CD4-positive, alpha-beta T cell treated with Interleukin-2 at 100 ng/mL for 4 hours (primary cell): ENCODE measurements around the gene CXCL14.

ENCODE experiments used
- DNase-seq: peaks from one replicate; pipeline ENCODE4 v3.0.0-alpha.2; 2020; ENCODE audit warnings: low spot score

The CXCL14 gene

GRCh38 chr5:135596157-135596763, 17.5 kb upstream of the CXCL14 start:
- DNase-seq: no peak

GRCh38 chr5:135594416-135594960, 15.7 kb upstream of the CXCL14 start:
- DNase-seq: no peak

- DNase-seq: no peak
Measured at GRCh38 chr5:135593886-135594285, 15.1 kb upstream of the CXCL14 start.

- no peak for DNase-seq
Measured at GRCh38 chr5:135593141-135593540, 14.3 kb upstream of the CXCL14 start.

- no peak for DNase-seq
Measured at GRCh38 chr5:135592312-135593045, 13.7 kb upstream of the CXCL14 start.

GRCh38 chr5:135591277-135591676, 12.5 kb upstream of the CXCL14 start:
- DNase-seq: no peak

- no peak for DNase-seq
Measured at GRCh38 chr5:135589152-135589551, 10.4 kb upstream of the CXCL14 start.

- DNase-seq: no peak
Measured at GRCh38 chr5:135587721-135588663, 9.2 kb upstream of the CXCL14 start.

- no peak for DNase-seq
Measured at GRCh38 chr5:135584918-135585317, 6.1 kb upstream of the CXCL14 start.

- no peak for DNase-seq
Measured at GRCh38 chr5:135584276-135584675, 5.5 kb upstream of the CXCL14 start.

- DNase-seq: no peak
Measured at GRCh38 chr5:135582099-135582781, 3.4 kb upstream of the CXCL14 start.

- DNase-seq: no peak
Measured at GRCh38 chr5:135578305-135578684, 496 bp downstream of the CXCL14 start.

- DNase-seq: no peak
Measured at GRCh38 chr5:135577421-135577820, 1.4 kb downstream of the CXCL14 start.

GRCh38 chr5:135576075-135576599, 2.7 kb downstream of the CXCL14 start:
- no peak for DNase-seq

- DNase-seq: no peak
Measured at GRCh38 chr5:135574493-135574892, 4.3 kb downstream of the CXCL14 start.

GRCh38 chr5:135571902-135572301, 6.9 kb downstream of the CXCL14 start:
- no peak for DNase-seq

GRCh38 chr5:135571066-135571609, 7.7 kb downstream of the CXCL14 start:
- DNase-seq: no peak

- no peak for DNase-seq
Measured at GRCh38 chr5:135570453-135570764, 8.4 kb downstream of the CXCL14 start.

- no peak for DNase-seq
Measured at GRCh38 chr5:135569755-135570452, 8.9 kb downstream of the CXCL14 start.

GRCh38 chr5:135568923-135569360, 9.8 kb downstream of the CXCL14 start:
- no peak for DNase-seq

- no peak for DNase-seq
Measured at GRCh38 chr5:135568246-135568645, 10.5 kb downstream of the CXCL14 start.
